HepG2 (cell line): Measurements from ENCODE around the gene DUS2. TPM values are rescaled to one million over a fixed set of nuclear protein-coding genes. Genes with fewer than 3 reads are reported as not detected.
A peak's percentile ranks its signal among the peaks of the same experiment; 100 is the strongest.

Experiments
- AHDC1 ChIP-seq: sonication (generic); formaldehyde crosslinking; IDR thresholded peaks from 2 replicates; pipeline ENCODE4 v1.5.1; 2020; ENCODE audit warnings: mild to moderate bottlenecking, missing genetic modification reagents, borderline replicate concordance
- ARNT2 ChIP-seq: sonication (generic); formaldehyde crosslinking; IDR thresholded peaks from 2 replicates; pipeline ENCODE4 v1.8.0; 2022; ENCODE audit warnings: mild to moderate bottlenecking, low read depth, missing genetic modification reagents, moderate library complexity
- ARNTL ChIP-seq: sonication (generic); formaldehyde crosslinking; IDR thresholded peaks from 2 replicates; pipeline ENCODE4 v1.4.0; 2020; ENCODE audit warnings: mild to moderate bottlenecking, missing genetic modification reagents
- ATF1 ChIP-seq: IDR thresholded peaks from 2 replicates; pipeline ENCODE4 v1.6.1; 2016; ENCODE audit warnings: mild to moderate bottlenecking, control low read depth
- CBX1 ChIP-seq: IDR thresholded peaks from one replicate; pipeline ENCODE4 v1.6.1; 2016; ENCODE audit warnings: antibody characterized with exemption, low read depth
- CTCF ChIP-seq: sonication (generic); formaldehyde crosslinking; IDR thresholded peaks from 2 replicates; pipeline ENCODE4 v1.5.0; 2020; ENCODE audit warnings: mild to moderate bottlenecking, missing genetic modification reagents, moderate library complexity
- HMG20B ChIP-seq: conservative IDR thresholded peaks from 2 replicates; pipeline ENCODE4 v1.6.1; 2016; ENCODE audit warnings: missing genetic modification reagents, missing compliant biosample characterization
- PRDM4 ChIP-seq: sonication (generic); formaldehyde crosslinking; IDR thresholded peaks from 2 replicates; pipeline ENCODE4 v1.9.0; 2021; ENCODE audit warnings: missing genetic modification reagents, borderline replicate concordance
- SNAI1 ChIP-seq: sonication (generic); formaldehyde crosslinking; IDR thresholded peaks from 2 replicates; pipeline ENCODE4 v1.5.0; 2020; ENCODE audit warnings: mild to moderate bottlenecking, missing genetic modification reagents, borderline replicate concordance
- SNRNP70 ChIP-seq: fragments of 200-400 bp; formaldehyde crosslinking; IDR thresholded peaks from 2 replicates; pipeline ENCODE4 v1.6.1; 2017; ENCODE audit warnings: mild to moderate bottlenecking, low read depth, low read length, moderate library complexity
- THYN1 ChIP-seq: sonication (generic); formaldehyde crosslinking; IDR thresholded peaks from 2 replicates; pipeline ENCODE4 v1.8.1; 2023; ENCODE audit warnings: low read depth, mild to moderate bottlenecking, moderate library complexity, missing genetic modification reagents, borderline replicate concordance
- ZFP41 ChIP-seq: sonication (generic); formaldehyde crosslinking; IDR thresholded peaks from 2 replicates; pipeline ENCODE4 v1.4.0; 2020; ENCODE audit warnings: mild to moderate bottlenecking, missing genetic modification reagents, borderline replicate concordance
- ZFY ChIP-seq: sonication (generic); formaldehyde crosslinking; IDR thresholded peaks from 2 replicates; pipeline ENCODE4 v1.4.0; 2020; ENCODE audit warnings: missing genetic modification reagents
- ZMYM2 ChIP-seq: sonication (generic); formaldehyde crosslinking; IDR thresholded peaks from 2 replicates; pipeline ENCODE4 v1.8.0; 2022; ENCODE audit warnings: mild to moderate bottlenecking, missing genetic modification reagents
- ZNF382 ChIP-seq: sonication (generic); formaldehyde crosslinking; IDR thresholded peaks from 2 replicates; pipeline ENCODE4 v1.5.0; 2020; ENCODE audit warnings: missing genetic modification reagents, mild to moderate bottlenecking, borderline replicate concordance
- ZNF460 ChIP-seq: sonication (generic); formaldehyde crosslinking; IDR thresholded peaks from 2 replicates; pipeline ENCODE4 v1.5.1; 2020; ENCODE audit warnings: missing genetic modification reagents, mild to moderate bottlenecking, borderline replicate concordance
- ZNF740 ChIP-seq: sonication (generic); formaldehyde crosslinking; IDR thresholded peaks from 2 replicates; pipeline ENCODE4 v1.4.0; 2020; ENCODE audit warnings: missing genetic modification reagents
- ZNF747 ChIP-seq: sonication (generic); formaldehyde crosslinking; IDR thresholded peaks from 2 replicates; pipeline ENCODE4 v1.8.1; 2023; ENCODE audit warnings: missing genetic modification reagents, mild to moderate bottlenecking, borderline replicate concordance
- ZSCAN12 ChIP-seq: sonication (generic); formaldehyde crosslinking; IDR thresholded peaks from 2 replicates; pipeline ENCODE4 v1.9.0; 2021; ENCODE audit warnings: mild to moderate bottlenecking, missing genetic modification reagents
- polyA plus RNA-seq, 8 experiments: library from polyadenylated mRNA; depleted of rRNA in 3 of 8; stranded (reverse) in 7 of 8; unstranded in 1 of 8; fragments of >200 nt; fragmentation: Illumina TruSeq in 4 of 8; extraction: Trizol in 4 of 8; gene quantifications; 2 replicates each; pipeline versions ENCODE4 v1.2.1 to v1.2.3, GENCODE V29; 2011 to 2016; ENCODE audit warnings: low read depth in 4 of 8, missing spikeins in 1 of 8, mixed read lengths in 1 of 8; ENCODE audit not compliant: insufficient read depth in 1 of 8
- total RNA-seq, 5 experiments: library from RNA; depleted of rRNA; stranded (reverse); fragments of >200 nt; fragmentation: Illumina TruSeq; extraction: Trizol; gene quantifications; 2 replicates each; pipeline ENCODE4 v1.2.3, GENCODE V29; 2016; ENCODE audit warnings: low read depth in 1 of 5

DUS2 gene
- total and polyA plus RNA-seq, 2 of the 13 experiments (the other 11 are each of a cell fraction or from before 2014, with no cell fraction given), result 17.8 to 25.1 TPM

GRCh38 chr16:68084504-68085258 is 61.6 kb downstream of the DUS2 start (continued):
- TF ChIP-seq ZFP41 (CRISPR knock-in tag) (peak; percentile 98; the same call in 1 of the 2 replicates), THYN1 (CRISPR knock-in tag) (no peak), ZFY (peak; percentile 98), CBX1 (no peak), ARNT2 (CRISPR knock-in tag) (peak; percentile 97), AHDC1 (peak; percentile 82), CTCF (peak; percentile 72), PRDM4 (CRISPR knock-in tag) (peak; percentile 56; the same call in 1 of the 2 replicates), ZMYM2 (peak; percentile 96), HMG20B (CRISPR knock-in tag) (no peak), ZNF747 (CRISPR knock-in tag) (peak; percentile 97), ZNF740 (no peak; the same call in 1 of the 2 replicates), SNAI1 (0 out of 2 replicates have a peak, but pooled peaks have one; percentile 56), ARNTL (peak; percentile 88), ATF1 (CRISPR knock-in tag) (no peak), SNRNP70 (no peak), ZSCAN12 (CRISPR knock-in tag) (peak; percentile 96; the same call in 1 of the 2 replicates), ZNF382 (CRISPR knock-in tag) (no peak), ZNF460 (CRISPR knock-in tag) (peak; percentile 47; the same call in 1 of the 2 replicates)
